ENCODE results near the gene LIN52.

The LIN52 gene

DNA sequence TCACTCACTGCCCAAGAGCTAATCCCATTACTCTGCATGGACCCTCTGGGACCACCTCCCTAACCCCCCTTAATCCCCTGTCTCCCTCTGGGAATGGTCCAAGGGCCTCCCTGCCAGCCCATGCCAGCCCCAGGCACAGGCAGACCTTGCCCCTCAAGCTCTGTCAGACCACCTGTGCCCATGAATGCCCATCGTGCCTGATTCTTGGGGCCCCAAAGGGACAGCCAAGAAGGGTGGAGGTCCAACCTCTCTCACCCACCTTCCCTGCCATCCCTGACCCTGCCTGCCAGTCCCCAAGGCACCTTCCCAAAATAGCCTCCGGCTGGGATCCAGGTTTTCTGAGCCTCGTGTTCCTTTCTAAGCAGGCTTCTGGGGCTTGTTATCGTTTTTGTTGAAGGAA lies 133.7 kb downstream of the LIN52 start:
- TF ChIP-seq, protein P1, sequence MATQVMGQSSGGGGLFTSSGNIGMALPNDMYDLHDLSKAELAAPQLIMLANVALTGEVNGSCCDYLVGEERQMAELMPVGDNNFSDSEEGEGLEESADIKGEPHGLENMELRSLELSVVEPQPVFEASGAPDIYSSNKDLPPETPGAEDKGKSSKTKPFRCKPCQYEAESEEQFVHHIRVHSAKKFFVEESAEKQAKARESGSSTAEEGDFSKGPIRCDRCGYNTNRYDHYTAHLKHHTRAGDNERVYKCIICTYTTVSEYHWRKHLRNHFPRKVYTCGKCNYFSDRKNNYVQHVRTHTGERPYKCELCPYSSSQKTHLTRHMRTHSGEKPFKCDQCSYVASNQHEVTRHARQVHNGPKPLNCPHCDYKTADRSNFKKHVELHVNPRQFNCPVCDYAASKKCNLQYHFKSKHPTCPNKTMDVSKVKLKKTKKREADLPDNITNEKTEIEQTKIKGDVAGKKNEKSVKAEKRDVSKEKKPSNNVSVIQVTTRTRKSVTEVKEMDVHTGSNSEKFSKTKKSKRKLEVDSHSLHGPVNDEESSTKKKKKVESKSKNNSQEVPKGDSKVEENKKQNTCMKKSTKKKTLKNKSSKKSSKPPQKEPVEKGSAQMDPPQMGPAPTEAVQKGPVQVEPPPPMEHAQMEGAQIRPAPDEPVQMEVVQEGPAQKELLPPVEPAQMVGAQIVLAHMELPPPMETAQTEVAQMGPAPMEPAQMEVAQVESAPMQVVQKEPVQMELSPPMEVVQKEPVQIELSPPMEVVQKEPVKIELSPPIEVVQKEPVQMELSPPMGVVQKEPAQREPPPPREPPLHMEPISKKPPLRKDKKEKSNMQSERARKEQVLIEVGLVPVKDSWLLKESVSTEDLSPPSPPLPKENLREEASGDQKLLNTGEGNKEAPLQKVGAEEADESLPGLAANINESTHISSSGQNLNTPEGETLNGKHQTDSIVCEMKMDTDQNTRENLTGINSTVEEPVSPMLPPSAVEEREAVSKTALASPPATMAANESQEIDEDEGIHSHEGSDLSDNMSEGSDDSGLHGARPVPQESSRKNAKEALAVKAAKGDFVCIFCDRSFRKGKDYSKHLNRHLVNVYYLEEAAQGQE (IDR thresholded peaks at IDR 0.05; ENCODE audit: insufficient read depth in 1 of 2, low read depth in 2 of 2, low read length in 2 of 2): no peak
- TF ChIP-seq TAF1 (IDR thresholded peaks at IDR 0.05; ENCODE audit: borderline replicate concordance, insufficient read depth, low read length) (no peak), SIN3A (IDR thresholded peaks at IDR 0.05; ENCODE audit: borderline replicate concordance, insufficient read depth, low read length) (no peak), POLR2AphosphoS5 (IDR thresholded peaks at IDR 0.05; ENCODE audit: low read depth, low read length) (no peak), FOXP2 (optimal IDR thresholded peaks at IDR 0.05; ENCODE audit: borderline replicate concordance, extremely low read depth, extremely low read length, insufficient read depth) (no peak)

DNA sequence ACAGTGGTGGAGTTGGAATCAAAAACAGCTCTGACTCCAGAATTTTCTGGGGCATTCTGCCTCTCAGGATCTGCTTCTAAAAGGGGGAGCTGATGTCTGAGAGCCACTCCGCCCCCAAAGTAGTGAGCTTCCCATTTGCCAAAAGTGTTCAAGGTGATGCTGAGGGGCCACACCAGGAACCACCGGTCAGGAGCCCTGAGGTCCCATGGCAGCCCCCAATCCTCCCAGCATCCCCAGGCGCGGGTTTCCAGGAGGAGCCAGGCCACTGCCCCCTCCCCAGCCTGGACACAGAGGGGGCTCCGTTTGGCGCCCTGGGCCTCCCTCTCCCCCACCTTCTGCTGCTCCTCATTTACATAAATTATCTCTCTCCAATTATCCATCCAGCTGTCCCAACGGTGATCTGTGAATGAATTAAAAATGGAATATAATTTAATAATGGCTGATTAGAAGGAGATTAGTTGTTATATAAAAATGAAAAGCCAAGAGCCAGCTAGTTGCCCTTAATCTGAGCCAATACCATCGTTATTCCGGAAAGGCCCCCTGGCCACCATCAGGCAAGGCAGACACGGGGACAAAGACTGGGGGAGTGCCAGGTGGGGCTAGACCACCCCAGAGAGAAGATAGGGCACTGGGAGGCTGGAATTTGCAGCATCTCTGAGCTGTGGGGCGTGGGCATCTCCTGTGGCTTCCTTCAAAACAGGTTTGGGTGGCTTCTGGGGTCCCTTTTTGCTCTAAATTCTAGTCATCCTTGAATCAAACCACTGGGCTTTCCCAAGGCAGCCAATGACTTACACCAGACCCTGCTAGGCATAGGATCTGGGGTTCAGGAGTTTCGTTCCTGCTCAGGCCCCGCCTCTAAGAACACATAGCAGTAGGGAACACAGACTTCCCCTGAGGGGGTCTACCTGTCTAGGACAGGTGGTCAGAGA lies 134.8 kb downstream of the LIN52 start:
- TF ChIP-seq, protein P1 (IDR thresholded peaks at IDR 0.05; ENCODE audit: insufficient read depth in 1 of 2, low read depth in 2 of 2, low read length in 2 of 2): no peak
- TF ChIP-seq TAF1 (IDR thresholded peaks at IDR 0.05; ENCODE audit: borderline replicate concordance, insufficient read depth, low read length) (no peak), POLR2AphosphoS5 (IDR thresholded peaks at IDR 0.05; ENCODE audit: low read depth, low read length) (no peak), SIN3A (IDR thresholded peaks at IDR 0.05; ENCODE audit: borderline replicate concordance, insufficient read depth, low read length) (no peak), FOXP2 (optimal IDR thresholded peaks at IDR 0.05; ENCODE audit: borderline replicate concordance, extremely low read depth, extremely low read length, insufficient read depth) (no peak)

DNA sequence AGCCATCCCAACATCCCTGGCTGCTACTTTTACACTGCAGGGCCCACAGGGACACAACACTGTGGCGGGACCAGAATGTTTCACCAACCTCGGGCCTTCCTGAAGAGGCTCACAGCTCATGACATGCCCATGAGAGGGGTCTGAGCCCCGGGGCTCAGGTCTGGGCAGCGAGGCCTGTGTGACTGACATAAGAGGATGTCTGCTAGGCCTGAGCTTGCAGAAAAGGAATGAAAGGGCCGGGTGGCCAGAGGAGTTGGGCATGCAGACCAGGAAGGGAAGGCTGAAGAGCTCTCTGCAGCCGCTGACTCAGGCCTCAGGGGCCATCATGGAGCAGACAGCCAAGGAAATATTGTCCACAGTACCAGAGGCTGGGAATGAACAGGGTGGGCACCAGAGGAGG lies 136.2 kb downstream of the LIN52 start:
- TF ChIP-seq, protein P1 (IDR thresholded peaks at IDR 0.05; ENCODE audit: insufficient read depth in 1 of 2, low read depth in 2 of 2, low read length in 2 of 2): no peak
- TF ChIP-seq SIN3A (IDR thresholded peaks at IDR 0.05; ENCODE audit: borderline replicate concordance, insufficient read depth, low read length) (no peak), FOXP2 (optimal IDR thresholded peaks at IDR 0.05; ENCODE audit: borderline replicate concordance, extremely low read depth, extremely low read length, insufficient read depth) (no peak), TAF1 (IDR thresholded peaks at IDR 0.05; ENCODE audit: borderline replicate concordance, insufficient read depth, low read length) (no peak), POLR2AphosphoS5 (IDR thresholded peaks at IDR 0.05; ENCODE audit: low read depth, low read length) (no peak)

DNA sequence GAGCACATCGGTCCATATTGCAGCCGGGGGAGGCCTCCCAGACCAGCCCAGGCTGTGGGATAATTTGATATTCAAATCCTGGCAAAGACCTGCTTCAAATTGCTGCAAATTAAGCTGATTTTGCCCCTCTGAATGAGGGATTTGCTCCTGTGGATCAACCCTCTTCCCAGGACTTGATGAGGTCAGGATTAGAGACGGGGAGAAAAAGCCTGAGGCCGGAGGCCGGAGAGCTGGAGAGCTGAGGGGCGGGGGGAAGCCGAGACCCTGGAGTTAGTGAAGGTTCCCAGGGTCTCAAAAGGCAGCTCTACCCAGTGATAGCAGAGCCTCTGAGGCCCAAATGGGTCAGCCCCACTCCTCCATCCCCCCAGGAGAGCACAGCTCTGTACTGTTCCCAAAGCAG lies 137.0 kb downstream of the LIN52 start:
- TF ChIP-seq FOXP2 (optimal IDR thresholded peaks at IDR 0.05; ENCODE audit: borderline replicate concordance, extremely low read depth, extremely low read length, insufficient read depth) (no peak), SIN3A (IDR thresholded peaks at IDR 0.05; ENCODE audit: borderline replicate concordance, insufficient read depth, low read length) (no peak), TAF1 (IDR thresholded peaks at IDR 0.05; ENCODE audit: borderline replicate concordance, insufficient read depth, low read length) (no peak), POLR2AphosphoS5 (IDR thresholded peaks at IDR 0.05; ENCODE audit: low read depth, low read length) (no peak)
- TF ChIP-seq, protein P1 (IDR thresholded peaks at IDR 0.05; ENCODE audit: insufficient read depth in 1 of 2, low read depth in 2 of 2, low read length in 2 of 2): no peak
